Mesendoderm (in vitro differentiated cells): ENCODE results near the gene TM4SF18.

Experiments
- DNase-seq: peaks from one replicate; pipeline ENCODE4 v3.0.0; 2013
- H2AK5ac ChIP-seq: 2 replicates; pipeline ENCODE4 v1.6.1; 2013; ENCODE audit warnings: low read length, inconsistent platforms
- H2BK120ac ChIP-seq: 2 replicates; pipeline ENCODE4 v1.6.1; 2013; ENCODE audit warnings: low read depth, mild to moderate bottlenecking, low read length, moderate library complexity, mixed read lengths
- H2BK15ac ChIP-seq: replicated peaks from 2 replicates; pipeline ENCODE4 v1.6.1; 2013; ENCODE audit warnings: low read depth, mild to moderate bottlenecking, moderate library complexity
- H2BK5ac ChIP-seq: 2 replicates; pipeline ENCODE4 v1.6.1; 2013; ENCODE audit warnings: low read length, inconsistent platforms
- H3K18ac ChIP-seq: 2 replicates; pipeline ENCODE4 v1.6.1; 2013; ENCODE audit warnings: mild to moderate bottlenecking, low read length, mixed read lengths
- H3K23ac ChIP-seq: one replicate; pipeline ENCODE4 v1.6.1; 2013; ENCODE audit warnings: low read length
- H3K27ac ChIP-seq: 2 replicates; pipeline ENCODE4 v1.5.1; 2013; ENCODE audit warnings: low read depth, mild to moderate bottlenecking, inconsistent platforms, low read length, moderate library complexity
- H3K27me3 ChIP-seq: 2 replicates; pipeline ENCODE4 v1.6.1; 2013; ENCODE audit warnings: low read length, control low read depth, mild to moderate bottlenecking, inconsistent platforms; ENCODE audit not compliant: insufficient read depth, poor library complexity
- H3K36me3 ChIP-seq: 2 replicates; pipeline ENCODE4 v1.6.1; 2013; ENCODE audit warnings: low read length, inconsistent platforms; ENCODE audit not compliant: control insufficient read depth, insufficient read depth
- H3K4ac ChIP-seq: one replicate; pipeline ENCODE4 v1.6.1; 2013; ENCODE audit warnings: low read depth, mild to moderate bottlenecking, low read length, moderate library complexity
- H3K4me1 ChIP-seq: 2 replicates; pipeline ENCODE4 v1.6.1; 2013; ENCODE audit warnings: low read depth, low read length, inconsistent platforms; ENCODE audit not compliant: control insufficient read depth
- H3K4me2 ChIP-seq: 2 replicates; pipeline ENCODE4 v1.6.1; 2013; ENCODE audit warnings: low read length
- H3K4me3 ChIP-seq: 2 replicates; pipeline ENCODE4 v1.5.1; 2013; ENCODE audit warnings: mild to moderate bottlenecking, low read length
- H3K56ac ChIP-seq: one replicate; pipeline ENCODE4 v1.6.1; 2013; ENCODE audit warnings: low read length
- H3K79me1 ChIP-seq: 2 replicates; pipeline ENCODE4 v1.6.1; 2013; ENCODE audit warnings: low read length, inconsistent platforms
- H3K79me2 ChIP-seq: 2 replicates; pipeline ENCODE4 v1.6.1; 2013; ENCODE audit warnings: mild to moderate bottlenecking, low read length; ENCODE audit not compliant: control insufficient read depth, insufficient read depth
- H3K9ac ChIP-seq: 2 replicates; pipeline ENCODE4 v1.6.1; 2013; ENCODE audit warnings: low read length, inconsistent platforms
- H4K5ac ChIP-seq: one replicate; pipeline ENCODE4 v1.6.1; 2013; ENCODE audit warnings: low read length
- H4K8ac ChIP-seq: one replicate; pipeline ENCODE4 v1.6.1; 2013; ENCODE audit warnings: low read depth, mild to moderate bottlenecking, control low read depth, low read length, moderate library complexity
- WGBS: extraction: QIAGEN DNeasy Blood & Tissue Kit; methylation state at CpG from one replicate; pipeline ENCODE4 v1.1.7; 2013; ENCODE audit warnings: low lambda C conversion rate, missing lambda C conversion rate; ENCODE audit not compliant: insufficient coverage; ENCODE audit errors: extremely low coverage; 5-methylcytosine and 5-hydroxymethylcytosine counted together

Gene TM4SF18

GRCh38 chr3:149368674-149369497 lies 35.5 kb upstream of the TM4SF18 start:
- H3K27ac ChIP-seq: no peak overlapping the region
- no peak overlapping the region for H3K23ac ChIP-seq
- H2BK120ac ChIP-seq: no peak overlapping the region
- H2BK5ac ChIP-seq: no peak overlapping the region
- no peak overlapping the region for H4K5ac ChIP-seq
- no peaks in the 10 kb centered on the region for H3K36me3 ChIP-seq
- no peak overlapping the region for H2AK5ac ChIP-seq
- no peaks in the 10 kb centered on the region for H3K27me3 ChIP-seq
- no peak overlapping the region for H3K4me3 ChIP-seq
- H3K4me2 ChIP-seq: no peak overlapping the region
- H3K4me1 ChIP-seq: no peaks in the 10 kb centered on the region
- no peak overlapping the region for H2BK15ac ChIP-seq
- no peak overlapping the region for H3K56ac ChIP-seq
- no peak overlapping the region for H3K18ac ChIP-seq
- H3K9ac ChIP-seq: no peak overlapping the region
- H3K79me2 ChIP-seq: no peaks in the 10 kb centered on the region
- no peaks in the 10 kb centered on the region for H3K79me1 ChIP-seq
- WGBS: no CpG with 5 or more reads among the region's 6 CpGs
- H4K8ac ChIP-seq: no peak overlapping the region
- no peak for DNase-seq
- H3K4ac ChIP-seq: no peak overlapping the region

GRCh38 chr3:149368201-149368673 lies 34.8 kb upstream of the TM4SF18 start:
- H3K4me2 ChIP-seq: no peak overlapping the region
- H4K8ac ChIP-seq: no peak overlapping the region
- no peaks in the 10 kb centered on the region for H3K4me1 ChIP-seq
- no peak overlapping the region for H3K9ac ChIP-seq
- H3K18ac ChIP-seq: no peak overlapping the region
- no peaks in the 10 kb centered on the region for H3K27me3 ChIP-seq
- H3K27ac ChIP-seq: no peak overlapping the region
- no peak overlapping the region for H2BK120ac ChIP-seq
- no peak overlapping the region for H2AK5ac ChIP-seq
- no peaks in the 10 kb centered on the region for H3K79me2 ChIP-seq
- no peak overlapping the region for H4K5ac ChIP-seq
- H2BK15ac ChIP-seq: no peak overlapping the region
- H3K23ac ChIP-seq: no peak overlapping the region
- no peak overlapping the region for H3K56ac ChIP-seq
- no peaks in the 10 kb centered on the region for H3K79me1 ChIP-seq
- WGBS: no CpG with 5 or more reads among the region's 6 CpGs
- no peak overlapping the region for H2BK5ac ChIP-seq
- DNase-seq: no peak
- H3K4ac ChIP-seq: no peak overlapping the region
- H3K36me3 ChIP-seq: no peaks in the 10 kb centered on the region
- no peak overlapping the region for H3K4me3 ChIP-seq

- Histone ChIP-seq H3K36me3 (no peaks in the 10 kb centered on the region), H2BK120ac (no peak overlapping the region), H2BK5ac (no peak overlapping the region), H3K56ac (no peak overlapping the region), H3K23ac (no peak overlapping the region), H3K18ac (no peak overlapping the region), H3K9ac (no peak overlapping the region), H3K4me1 (no peaks in the 10 kb centered on the region), H2BK15ac (peak overlapping the region; percentile 45), H3K27ac (no peak overlapping the region), H4K8ac (no peak overlapping the region), H3K4me3 (no peak overlapping the region), H4K5ac (no peak overlapping the region), H3K27me3 (no peaks in the 10 kb centered on the region), H2AK5ac (no peak overlapping the region), H3K79me1 (no peaks in the 10 kb centered on the region), H3K4me2 (no peak overlapping the region), H3K79me2 (no peaks in the 10 kb centered on the region), H3K4ac (no peak overlapping the region)
- DNase-seq: peak; percentile 78
- WGBS: no CpG with 5 or more reads among the region's 3 CpGs
Measured at GRCh38 chr3:149366941-149367840, 33.8 kb upstream of the TM4SF18 start.

- no peak for DNase-seq
- Histone ChIP-seq H3K27ac (no peak overlapping the region), H4K5ac (no peak overlapping the region), H3K4ac (no peak overlapping the region), H3K79me2 (no peaks in the 10 kb centered on the region), H3K79me1 (no peaks in the 10 kb centered on the region), H4K8ac (no peak overlapping the region), H2AK5ac (no peak overlapping the region), H2BK5ac (no peak overlapping the region), H3K56ac (no peak overlapping the region), H3K27me3 (peaks cover 1% of the 10 kb centered on the region), H2BK120ac (no peak overlapping the region), H3K36me3 (no peaks in the 10 kb centered on the region), H3K4me2 (no peak overlapping the region), H3K4me3 (no peak overlapping the region), H3K4me1 (no peaks in the 10 kb centered on the region), H2BK15ac (no peak overlapping the region), H3K18ac (no peak overlapping the region), H3K9ac (no peak overlapping the region), H3K23ac (no peak overlapping the region)
- WGBS: no CpG with 5 or more reads among the region's 2 CpGs
Measured at GRCh38 chr3:149366031-149366430, 32.6 kb upstream of the TM4SF18 start.

GRCh38 chr3:149364624-149365023 lies 31.2 kb upstream of the TM4SF18 start:
- no peak overlapping the region for H3K4ac ChIP-seq
- WGBS: no CpG with 5 or more reads among the region's 2 CpGs
- H3K27ac ChIP-seq: no peak overlapping the region
- no peak overlapping the region for H3K18ac ChIP-seq
- no peak overlapping the region for H3K9ac ChIP-seq
- no peak overlapping the region for H3K23ac ChIP-seq
- H3K27me3 ChIP-seq: peaks cover 1% of the 10 kb centered on the region
- no peak overlapping the region for H3K4me3 ChIP-seq
- no peak overlapping the region for H4K5ac ChIP-seq
- no peak for DNase-seq
- H2BK15ac ChIP-seq: no peak overlapping the region
- H3K4me1 ChIP-seq: no peaks in the 10 kb centered on the region
- no peak overlapping the region for H4K8ac ChIP-seq
- H2BK120ac ChIP-seq: no peak overlapping the region
- no peaks in the 10 kb centered on the region for H3K79me2 ChIP-seq
- H3K4me2 ChIP-seq: no peak overlapping the region
- no peak overlapping the region for H2BK5ac ChIP-seq
- H3K56ac ChIP-seq: no peak overlapping the region
- H3K36me3 ChIP-seq: no peaks in the 10 kb centered on the region
- H3K79me1 ChIP-seq: no peaks in the 10 kb centered on the region
- H2AK5ac ChIP-seq: no peak overlapping the region
